GM23338 (cell line): ENCODE measurements around the gene HES3. TPM values are rescaled to one million over a fixed set of nuclear protein-coding genes. Genes with fewer than 3 reads are reported as not detected.

Experiments
- ATAC-seq: fragments of 200-7000 bp; cut with Tn5 transposase; 3 replicates; pipeline ENCODE4 v1.9.1; 2020
- DNase-seq: peaks from one replicate; pipeline ENCODE4 v3.0.0-alpha.2; 2015; ENCODE audit warnings: low spot score
- H2AFZ ChIP-seq: fragments of 200-600 bp; sonication (generic); 2 replicates; pipeline ENCODE4 v1.8.0; 2016; ENCODE audit warnings: antibody characterized with exemption, mild to moderate bottlenecking, moderate library complexity
- H3F3A ChIP-seq: fragments of 200-600 bp; sonication (generic); replicated peaks from 2 replicates; pipeline ENCODE4 v1.8.0; 2017; ENCODE audit warnings: antibody characterized with exemption, mixed run types, low read depth
- H3K27ac ChIP-seq: fragments of 200-600 bp; sonication (generic); 2 replicates; pipeline ENCODE4 v1.6.1; 2016; ENCODE audit warnings: low read depth
- H3K27me3 ChIP-seq: fragments of 200-600 bp; sonication (generic); 2 replicates; pipeline ENCODE4 v1.8.0; 2016; ENCODE audit warnings: mild to moderate bottlenecking, mixed run types, moderate library complexity; ENCODE audit not compliant: insufficient read depth
- H3K36me3 ChIP-seq: fragments of 200-600 bp; sonication (generic); 2 replicates; pipeline ENCODE4 v1.8.0; 2016; ENCODE audit warnings: mild to moderate bottlenecking; ENCODE audit not compliant: insufficient read depth
- H3K4me1 ChIP-seq: fragments of 200-600 bp; sonication (generic); 2 replicates; pipeline ENCODE4 v1.8.0; 2016; ENCODE audit warnings: mild to moderate bottlenecking, moderate library complexity; ENCODE audit not compliant: insufficient read depth
- H3K4me2 ChIP-seq: fragments of 200-600 bp; sonication (generic); 2 replicates; pipeline ENCODE4 v1.7.1; 2017; ENCODE audit warnings: mixed run types
- H3K4me3 ChIP-seq: fragments of 200-600 bp; sonication (generic); 2 replicates; pipeline ENCODE4 v1.6.1; 2016; ENCODE audit warnings: mixed run types
- H3K79me2 ChIP-seq: fragments of 200-600 bp; sonication (generic); replicated peaks from 2 replicates; pipeline ENCODE4 v1.8.0; 2017; ENCODE audit warnings: mild to moderate bottlenecking; ENCODE audit not compliant: insufficient read depth
- H3K9me2 ChIP-seq: fragments of 200-600 bp; sonication (generic); 2 replicates; pipeline ENCODE4 v1.8.0; 2017; ENCODE audit not compliant: insufficient read depth
- H4K20me1 ChIP-seq: fragments of 200-600 bp; sonication (generic); replicated peaks from 2 replicates; pipeline ENCODE4 v1.8.0; 2017; ENCODE audit warnings: mild to moderate bottlenecking; ENCODE audit not compliant: insufficient read depth
- H3K27ac Mint-ChIP-seq: 2 replicates; pipeline ENCODE4 v1.8.0; 2020; ENCODE audit warnings: inconsistent platforms, mild to moderate bottlenecking, moderate library complexity, mixed read lengths
- H3K27me3 Mint-ChIP-seq: 3 replicates; pipeline ENCODE4 v1.8.0; 2022; ENCODE audit warnings: low read depth, mild to moderate bottlenecking, moderate library complexity, mixed read lengths, inconsistent platforms; ENCODE audit not compliant: insufficient read depth, poor library complexity
- H3K36me3 Mint-ChIP-seq: 3 replicates; pipeline ENCODE4 v1.8.0; 2021; ENCODE audit warnings: low read depth, mild to moderate bottlenecking, inconsistent platforms, moderate library complexity, mixed read lengths
- H3K4me1 Mint-ChIP-seq: 3 replicates; pipeline ENCODE4 v1.8.0; 2020; ENCODE audit warnings: mild to moderate bottlenecking, inconsistent platforms, mixed read lengths
- H3K4me3 Mint-ChIP-seq: 3 replicates; pipeline ENCODE4 v1.8.0; 2021; ENCODE audit warnings: moderate library complexity, mild to moderate bottlenecking, inconsistent platforms, mixed read lengths
- H3K9me3 Mint-ChIP-seq: 3 replicates; pipeline ENCODE4 v1.8.0; 2020; ENCODE audit warnings: moderate library complexity, mild to moderate bottlenecking, inconsistent platforms, mixed read lengths
- CREB1 ChIP-seq: fragments of 250-450 bp; sonication (Bioruptor Pico); IDR thresholded peaks from 2 replicates; pipeline ENCODE4 v1.5.0; 2020; ENCODE audit warnings: low read depth, mild to moderate bottlenecking, moderate library complexity
- EZH2 ChIP-seq: fragments of 200-600 bp; sonication (generic); IDR thresholded peaks from one replicate; pipeline ENCODE4 v1.8.0; 2017; ENCODE audit warnings: antibody characterized with exemption, mild to moderate bottlenecking, low read depth; ENCODE audit not compliant: unreplicated experiment
- EZH2phosphoT487 ChIP-seq: fragments of 200-600 bp; sonication (generic); IDR thresholded peaks from one replicate; pipeline ENCODE4 v1.8.1; 2018; ENCODE audit warnings: antibody characterized with exemption; ENCODE audit not compliant: unreplicated experiment
- NANOG ChIP-seq: IDR thresholded peaks from 2 replicates; pipeline ENCODE4 v1.6.1; 2016; ENCODE audit warnings: antibody characterized with exemption, borderline replicate concordance
- POLR2AphosphoS5 ChIP-seq: IDR thresholded peaks from 2 replicates; pipeline ENCODE4 v1.6.1; 2016; ENCODE audit warnings: antibody characterized with exemption, low read depth
- ZNF114 ChIP-seq: fragments of 250-450 bp; sonication (Bioruptor Pico); IDR thresholded peaks from 2 replicates; pipeline ENCODE4 v1.5.0; 2020; ENCODE audit warnings: mild to moderate bottlenecking, moderate library complexity
- polyA plus RNA-seq: library from polyadenylated mRNA; unstranded; fragments of >200 nt; fragmentation: Nextera tagmentation; extraction: Ambion mirVana; gene quantifications from 2 replicates; pipeline ENCODE4 v1.2.1, GENCODE V29; 2016
- total RNA-seq: library from RNA; depleted of rRNA; stranded (reverse); fragments of >200 nt; shearing (Covaris generic); gene quantifications from 2 replicates; pipeline ENCODE4 v1.2.3, GENCODE V29; 2014
- TF ChIP-seq, protein P1 (sequence below): fragments of 250-450 bp; sonication (Bioruptor Pico); IDR thresholded peaks from 2 replicates; pipeline ENCODE4 v1.5.0; 2020; ENCODE audit warnings: mild to moderate bottlenecking, moderate library complexity
- TF ChIP-seq, protein P2 (sequence below): IDR thresholded peaks from one replicate; pipeline ENCODE4 v1.6.1; 2018; ENCODE audit warnings: antibody characterized with exemption; ENCODE audit not compliant: unreplicated experiment
- TF ChIP-seq, protein P3 (sequence below), 2 experiments: fragments of 200-600 bp in 1 of 2; sonication (generic) in 1 of 2; conservative IDR thresholded peaks; 2 replicates each; pipeline versions ENCODE4 v1.5.1 to v1.6.1; 2016 to 2017; ENCODE audit warnings: antibody characterized with exemption in 2 of 2, low read depth in 2 of 2, mild to moderate bottlenecking in 2 of 2, moderate library complexity in 1 of 2

Gene HES3
- total and polyA plus RNA-seq, 2 experiments from 2014 or later: 7.1 to 50.4 TPM

DNA sequence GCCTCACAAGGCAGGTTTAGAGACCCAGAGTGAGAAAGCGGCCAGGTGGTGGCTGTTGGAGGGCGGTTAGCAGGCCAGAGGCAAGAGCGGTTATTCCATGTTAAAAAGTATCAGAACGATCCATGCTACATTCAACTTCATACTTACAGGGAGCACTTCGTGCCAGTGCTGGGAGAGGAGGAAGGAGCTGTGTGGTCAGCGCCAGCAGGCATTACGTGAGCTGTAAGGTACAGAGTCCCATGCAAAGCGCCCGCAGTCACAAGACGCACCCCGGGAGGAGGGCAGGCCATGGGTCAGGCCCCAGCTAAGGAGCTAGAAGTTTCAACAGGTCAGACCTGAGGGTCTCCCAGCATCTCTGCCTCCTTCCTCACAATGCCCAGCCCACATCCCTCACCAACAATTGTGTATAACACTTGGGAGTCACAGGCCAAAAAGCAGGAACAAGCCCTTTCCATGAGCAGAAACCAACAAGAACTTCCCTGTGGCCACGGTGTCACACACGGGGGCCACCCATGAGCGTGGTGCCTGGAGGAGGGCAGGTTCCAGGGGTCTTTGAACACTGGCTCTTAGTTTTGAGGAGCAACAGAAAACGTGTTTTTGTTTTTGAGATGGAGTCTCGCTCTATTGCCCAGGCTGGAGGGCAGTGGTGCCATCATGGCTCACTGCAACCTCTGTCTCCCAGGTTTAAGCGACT, 38.7 kb downstream of the HES3 start:
- Histone ChIP-seq H3F3A (no peaks in the 10 kb centered on the region), H4K20me1 (no peaks in the 10 kb centered on the region), H3K27ac (no peak overlapping the region; the same call in 1 of the 2 replicates), H3K4me1 (no peaks in the 10 kb centered on the region), H2AFZ (no peak overlapping the region), H3K27me3 (no peaks in the 10 kb centered on the region), H3K4me2 (no peak overlapping the region), H3K4me3 (no peak overlapping the region), H3K9me2 (no peaks in the 10 kb centered on the region), H3K79me2 (no peaks in the 10 kb centered on the region), H3K36me3 (no peaks in the 10 kb centered on the region)
- DNase-seq (no peak), ATAC-seq (no peak)
- TF ChIP-seq CREB1 (CRISPR knock-in tag) (no peak), POLR2AphosphoS5 (no peak), EZH2 (no peak), ZNF114 (no peak), EZH2phosphoT487 (no peak), NANOG (no peak)
- TF ChIP-seq, protein P1, sequence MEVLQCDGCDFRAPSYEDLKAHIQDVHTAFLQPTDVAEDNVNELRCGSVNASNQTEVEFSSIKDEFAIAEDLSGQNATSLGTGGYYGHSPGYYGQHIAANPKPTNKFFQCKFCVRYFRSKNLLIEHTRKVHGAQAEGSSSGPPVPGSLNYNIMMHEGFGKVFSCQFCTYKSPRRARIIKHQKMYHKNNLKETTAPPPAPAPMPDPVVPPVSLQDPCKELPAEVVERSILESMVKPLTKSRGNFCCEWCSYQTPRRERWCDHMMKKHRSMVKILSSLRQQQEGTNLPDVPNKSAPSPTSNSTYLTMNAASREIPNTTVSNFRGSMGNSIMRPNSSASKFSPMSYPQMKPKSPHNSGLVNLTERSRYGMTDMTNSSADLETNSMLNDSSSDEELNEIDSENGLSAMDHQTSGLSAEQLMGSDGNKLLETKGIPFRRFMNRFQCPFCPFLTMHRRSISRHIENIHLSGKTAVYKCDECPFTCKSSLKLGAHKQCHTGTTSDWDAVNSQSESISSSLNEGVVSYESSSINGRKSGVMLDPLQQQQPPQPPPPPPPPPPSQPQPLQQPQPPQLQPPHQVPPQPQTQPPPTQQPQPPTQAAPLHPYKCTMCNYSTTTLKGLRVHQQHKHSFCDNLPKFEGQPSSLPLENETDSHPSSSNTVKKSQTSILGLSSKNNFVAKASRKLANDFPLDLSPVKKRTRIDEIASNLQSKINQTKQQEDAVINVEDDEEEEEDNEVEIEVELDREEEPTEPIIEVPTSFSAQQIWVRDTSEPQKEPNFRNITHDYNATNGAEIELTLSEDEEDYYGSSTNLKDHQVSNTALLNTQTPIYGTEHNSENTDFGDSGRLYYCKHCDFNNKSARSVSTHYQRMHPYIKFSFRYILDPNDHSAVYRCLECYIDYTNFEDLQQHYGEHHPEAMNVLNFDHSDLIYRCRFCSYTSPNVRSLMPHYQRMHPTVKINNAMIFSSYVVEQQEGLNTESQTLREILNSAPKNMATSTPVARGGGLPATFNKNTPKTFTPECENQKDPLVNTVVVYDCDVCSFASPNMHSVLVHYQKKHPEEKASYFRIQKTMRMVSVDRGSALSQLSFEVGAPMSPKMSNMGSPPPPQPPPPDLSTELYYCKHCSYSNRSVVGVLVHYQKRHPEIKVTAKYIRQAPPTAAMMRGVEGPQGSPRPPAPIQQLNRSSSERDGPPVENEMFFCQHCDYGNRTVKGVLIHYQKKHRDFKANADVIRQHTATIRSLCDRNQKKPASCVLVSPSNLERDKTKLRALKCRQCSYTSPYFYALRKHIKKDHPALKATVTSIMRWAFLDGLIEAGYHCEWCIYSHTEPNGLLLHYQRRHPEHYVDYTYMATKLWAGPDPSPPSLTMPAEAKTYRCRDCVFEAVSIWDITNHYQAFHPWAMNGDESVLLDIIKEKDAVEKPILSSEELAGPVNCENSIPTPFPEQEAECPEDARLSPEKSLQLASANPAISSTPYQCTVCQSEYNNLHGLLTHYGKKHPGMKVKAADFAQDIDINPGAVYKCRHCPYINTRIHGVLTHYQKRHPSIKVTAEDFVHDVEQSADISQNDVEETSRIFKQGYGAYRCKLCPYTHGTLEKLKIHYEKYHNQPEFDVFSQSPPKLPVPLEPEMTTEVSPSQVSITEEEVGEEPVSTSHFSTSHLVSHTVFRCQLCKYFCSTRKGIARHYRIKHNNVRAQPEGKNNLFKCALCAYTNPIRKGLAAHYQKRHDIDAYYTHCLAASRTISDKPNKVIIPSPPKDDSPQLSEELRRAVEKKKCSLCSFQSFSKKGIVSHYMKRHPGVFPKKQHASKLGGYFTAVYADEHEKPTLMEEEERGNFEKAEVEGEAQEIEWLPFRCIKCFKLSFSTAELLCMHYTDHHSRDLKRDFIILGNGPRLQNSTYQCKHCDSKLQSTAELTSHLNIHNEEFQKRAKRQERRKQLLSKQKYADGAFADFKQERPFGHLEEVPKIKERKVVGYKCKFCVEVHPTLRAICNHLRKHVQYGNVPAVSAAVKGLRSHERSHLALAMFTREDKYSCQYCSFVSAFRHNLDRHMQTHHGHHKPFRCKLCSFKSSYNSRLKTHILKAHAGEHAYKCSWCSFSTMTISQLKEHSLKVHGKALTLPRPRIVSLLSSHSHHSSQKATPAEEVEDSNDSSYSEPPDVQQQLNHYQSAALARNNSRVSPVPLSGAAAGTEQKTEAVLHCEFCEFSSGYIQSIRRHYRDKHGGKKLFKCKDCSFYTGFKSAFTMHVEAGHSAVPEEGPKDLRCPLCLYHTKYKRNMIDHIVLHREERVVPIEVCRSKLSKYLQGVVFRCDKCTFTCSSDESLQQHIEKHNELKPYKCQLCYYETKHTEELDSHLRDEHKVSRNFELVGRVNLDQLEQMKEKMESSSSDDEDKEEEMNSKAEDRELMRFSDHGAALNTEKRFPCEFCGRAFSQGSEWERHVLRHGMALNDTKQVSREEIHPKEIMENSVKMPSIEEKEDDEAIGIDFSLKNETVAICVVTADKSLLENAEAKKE (CRISPR knock-in tag): no peak
- TF ChIP-seq, protein P2, sequence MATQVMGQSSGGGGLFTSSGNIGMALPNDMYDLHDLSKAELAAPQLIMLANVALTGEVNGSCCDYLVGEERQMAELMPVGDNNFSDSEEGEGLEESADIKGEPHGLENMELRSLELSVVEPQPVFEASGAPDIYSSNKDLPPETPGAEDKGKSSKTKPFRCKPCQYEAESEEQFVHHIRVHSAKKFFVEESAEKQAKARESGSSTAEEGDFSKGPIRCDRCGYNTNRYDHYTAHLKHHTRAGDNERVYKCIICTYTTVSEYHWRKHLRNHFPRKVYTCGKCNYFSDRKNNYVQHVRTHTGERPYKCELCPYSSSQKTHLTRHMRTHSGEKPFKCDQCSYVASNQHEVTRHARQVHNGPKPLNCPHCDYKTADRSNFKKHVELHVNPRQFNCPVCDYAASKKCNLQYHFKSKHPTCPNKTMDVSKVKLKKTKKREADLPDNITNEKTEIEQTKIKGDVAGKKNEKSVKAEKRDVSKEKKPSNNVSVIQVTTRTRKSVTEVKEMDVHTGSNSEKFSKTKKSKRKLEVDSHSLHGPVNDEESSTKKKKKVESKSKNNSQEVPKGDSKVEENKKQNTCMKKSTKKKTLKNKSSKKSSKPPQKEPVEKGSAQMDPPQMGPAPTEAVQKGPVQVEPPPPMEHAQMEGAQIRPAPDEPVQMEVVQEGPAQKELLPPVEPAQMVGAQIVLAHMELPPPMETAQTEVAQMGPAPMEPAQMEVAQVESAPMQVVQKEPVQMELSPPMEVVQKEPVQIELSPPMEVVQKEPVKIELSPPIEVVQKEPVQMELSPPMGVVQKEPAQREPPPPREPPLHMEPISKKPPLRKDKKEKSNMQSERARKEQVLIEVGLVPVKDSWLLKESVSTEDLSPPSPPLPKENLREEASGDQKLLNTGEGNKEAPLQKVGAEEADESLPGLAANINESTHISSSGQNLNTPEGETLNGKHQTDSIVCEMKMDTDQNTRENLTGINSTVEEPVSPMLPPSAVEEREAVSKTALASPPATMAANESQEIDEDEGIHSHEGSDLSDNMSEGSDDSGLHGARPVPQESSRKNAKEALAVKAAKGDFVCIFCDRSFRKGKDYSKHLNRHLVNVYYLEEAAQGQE: no peak
- TF ChIP-seq, protein P3, sequence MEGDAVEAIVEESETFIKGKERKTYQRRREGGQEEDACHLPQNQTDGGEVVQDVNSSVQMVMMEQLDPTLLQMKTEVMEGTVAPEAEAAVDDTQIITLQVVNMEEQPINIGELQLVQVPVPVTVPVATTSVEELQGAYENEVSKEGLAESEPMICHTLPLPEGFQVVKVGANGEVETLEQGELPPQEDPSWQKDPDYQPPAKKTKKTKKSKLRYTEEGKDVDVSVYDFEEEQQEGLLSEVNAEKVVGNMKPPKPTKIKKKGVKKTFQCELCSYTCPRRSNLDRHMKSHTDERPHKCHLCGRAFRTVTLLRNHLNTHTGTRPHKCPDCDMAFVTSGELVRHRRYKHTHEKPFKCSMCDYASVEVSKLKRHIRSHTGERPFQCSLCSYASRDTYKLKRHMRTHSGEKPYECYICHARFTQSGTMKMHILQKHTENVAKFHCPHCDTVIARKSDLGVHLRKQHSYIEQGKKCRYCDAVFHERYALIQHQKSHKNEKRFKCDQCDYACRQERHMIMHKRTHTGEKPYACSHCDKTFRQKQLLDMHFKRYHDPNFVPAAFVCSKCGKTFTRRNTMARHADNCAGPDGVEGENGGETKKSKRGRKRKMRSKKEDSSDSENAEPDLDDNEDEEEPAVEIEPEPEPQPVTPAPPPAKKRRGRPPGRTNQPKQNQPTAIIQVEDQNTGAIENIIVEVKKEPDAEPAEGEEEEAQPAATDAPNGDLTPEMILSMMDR (conservative IDR thresholded peaks at IDR 0.05; ENCODE audit: low read depth in 2 of 2): no peak
- Mint-ChIP-seq H3K27ac (no peak overlapping the region), H3K36me3 (peaks cover under 1% of the 10 kb centered on the region; the same call in 1 of the 3 replicates), H3K27me3 (peaks cover 6% of the 10 kb centered on the region), H3K4me1 (peaks cover under 1% of the 10 kb centered on the region), H3K4me3 (no peak overlapping the region), H3K9me3 (no peaks in the 10 kb centered on the region)
